GM12865 (cell line): ENCODE data around the gene CNTN5.

Source experiments
- DNase-seq: peaks from one replicate; pipeline ENCODE4 v3.0.0; 2010; ENCODE audit warnings: low read depth
- H3K4me3 ChIP-seq: 2 replicates; pipeline ENCODE4 v1.5.1; 2011; ENCODE audit warnings: mild to moderate bottlenecking, low read depth, low read length, control low read depth
- CTCF ChIP-seq: IDR thresholded peaks from 2 replicates; pipeline ENCODE4 v1.5.1; 2011; ENCODE audit warnings: low read length, control low read depth, low read depth, inconsistent platforms; ENCODE audit not compliant: insufficient read depth; ENCODE audit errors: missing control alignments

Gene CNTN5

GRCh38 chr11:100105982-100106358 is 1085.2 kb downstream of the CNTN5 start:
- H3K4me3 ChIP-seq: no peak overlapping the region
- no peak for DNase-seq
- no peak for TF ChIP-seq CTCF

- no peak overlapping the region for H3K4me3 ChIP-seq
- no peak for DNase-seq
- no peak for TF ChIP-seq CTCF
Observed at GRCh38 chr11:100119176-100119575, 1098.4 kb downstream of the CNTN5 start.

- TF ChIP-seq CTCF: no peak
- DNase-seq: no peak
Observed at GRCh38 chr11:100133114-100133513, 1112.4 kb downstream of the CNTN5 start.

GRCh38 chr11:100141201-100141600 is 1120.5 kb downstream of the CNTN5 start:
- DNase-seq: no peak
- TF ChIP-seq CTCF: no peak
- no peak overlapping the region for H3K4me3 ChIP-seq

More at GRCh38 chr11:100133114-100133513, 1112.4 kb downstream of the CNTN5 start:
- H3K4me3 ChIP-seq: no peak overlapping the region

- no peak for DNase-seq
- no peak for TF ChIP-seq CTCF
- no peak overlapping the region for H3K4me3 ChIP-seq
Observed at GRCh38 chr11:100151944-100152343, 1131.2 kb downstream of the CNTN5 start.

GRCh38 chr11:100152766-100153165 is 1132.0 kb downstream of the CNTN5 start:
- no peak overlapping the region for H3K4me3 ChIP-seq
- no peak for DNase-seq
- TF ChIP-seq CTCF: no peak

- DNase-seq: no peak
- H3K4me3 ChIP-seq: no peak overlapping the region
- TF ChIP-seq CTCF: no peak
Observed at GRCh38 chr11:100163471-100163870, 1142.7 kb downstream of the CNTN5 start.
